Neural progenitor cell (in vitro differentiated cells): ENCODE data around the gene SMARCA5.

Source experiments
- EZH2 ChIP-seq: fragments of 200-600 bp; sonication (generic); IDR thresholded peaks from 2 replicates; pipeline ENCODE4 v1.6.1; 2017; ENCODE audit warnings: antibody characterized with exemption, mild to moderate bottlenecking, moderate library complexity
- EZH2phosphoT487 ChIP-seq: fragments of 200-600 bp; sonication (generic); IDR thresholded peaks from 2 replicates; pipeline ENCODE4 v1.6.1; 2017; ENCODE audit warnings: antibody characterized with exemption
- TF ChIP-seq, protein P1 (sequence below): fragments of 200-600 bp; sonication (generic); IDR thresholded peaks from 2 replicates; pipeline ENCODE4 v1.5.1; 2017; ENCODE audit warnings: antibody characterized with exemption, mild to moderate bottlenecking

DNA sequence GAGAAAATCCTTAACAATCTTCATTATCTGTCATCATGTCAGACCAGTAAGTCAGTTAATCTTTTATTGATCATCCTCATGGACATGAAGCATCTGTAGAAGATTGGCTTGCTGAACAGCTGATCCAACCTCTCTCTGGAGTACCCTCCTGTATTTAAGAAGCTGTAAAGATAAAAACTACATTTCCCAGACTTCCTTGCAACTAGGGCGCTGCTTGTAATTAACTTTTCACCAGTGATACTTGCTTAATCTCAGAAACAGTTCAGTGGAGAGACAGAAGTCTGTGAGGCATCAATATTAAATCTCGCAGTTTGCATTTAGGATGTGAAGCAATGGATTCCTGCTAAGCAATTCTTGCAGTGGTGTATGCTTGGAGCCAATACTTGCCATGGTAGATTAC is 36.0 kb upstream of the SMARCA5 start:
- TF ChIP-seq, protein P1, sequence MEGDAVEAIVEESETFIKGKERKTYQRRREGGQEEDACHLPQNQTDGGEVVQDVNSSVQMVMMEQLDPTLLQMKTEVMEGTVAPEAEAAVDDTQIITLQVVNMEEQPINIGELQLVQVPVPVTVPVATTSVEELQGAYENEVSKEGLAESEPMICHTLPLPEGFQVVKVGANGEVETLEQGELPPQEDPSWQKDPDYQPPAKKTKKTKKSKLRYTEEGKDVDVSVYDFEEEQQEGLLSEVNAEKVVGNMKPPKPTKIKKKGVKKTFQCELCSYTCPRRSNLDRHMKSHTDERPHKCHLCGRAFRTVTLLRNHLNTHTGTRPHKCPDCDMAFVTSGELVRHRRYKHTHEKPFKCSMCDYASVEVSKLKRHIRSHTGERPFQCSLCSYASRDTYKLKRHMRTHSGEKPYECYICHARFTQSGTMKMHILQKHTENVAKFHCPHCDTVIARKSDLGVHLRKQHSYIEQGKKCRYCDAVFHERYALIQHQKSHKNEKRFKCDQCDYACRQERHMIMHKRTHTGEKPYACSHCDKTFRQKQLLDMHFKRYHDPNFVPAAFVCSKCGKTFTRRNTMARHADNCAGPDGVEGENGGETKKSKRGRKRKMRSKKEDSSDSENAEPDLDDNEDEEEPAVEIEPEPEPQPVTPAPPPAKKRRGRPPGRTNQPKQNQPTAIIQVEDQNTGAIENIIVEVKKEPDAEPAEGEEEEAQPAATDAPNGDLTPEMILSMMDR = no peak
- TF ChIP-seq EZH2 = no peak
- TF ChIP-seq EZH2phosphoT487 = no peak
